ENCODE measurements around the gene KRTAP20-4. TPM values are rescaled to one million over a fixed set of nuclear protein-coding genes. Genes with fewer than 3 reads are reported as not detected.

The KRTAP20-4 gene
- total and polyA plus RNA-seq, 9 of the 15 experiments (the other 6 are each of a cell fraction or from before 2014, with no cell fraction given), result not detected

DNA sequence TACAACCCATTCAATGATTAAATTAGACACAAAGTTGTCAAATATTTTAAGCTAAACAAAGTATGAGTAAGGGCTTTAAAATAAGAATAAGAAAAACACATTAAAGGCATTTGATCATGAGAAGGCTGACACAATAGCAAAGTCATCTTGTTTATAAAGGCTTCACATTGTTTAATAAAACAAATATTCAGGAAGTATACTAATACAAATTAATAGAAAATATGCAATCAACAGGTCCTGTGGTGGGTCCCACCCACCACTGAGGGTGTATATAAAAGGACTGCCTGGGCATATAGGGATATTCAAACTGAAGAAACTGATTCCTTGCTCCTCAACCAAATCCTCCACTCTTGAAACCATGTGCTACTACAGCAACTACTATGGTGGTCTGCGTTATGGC is 14.5 kb downstream of the KRTAP20-4 start, which contains the start of gene KRTAP20-2 (continued):
- TF ChIP-seq FOXM1 (IDR thresholded peaks at IDR 0.05; ENCODE audit: low read depth) (no peak), FOXM1 (CRISPR knock-in tag; IDR thresholded peaks at IDR 0.05; ENCODE audit: low read depth) (no peak), RBM15 (IDR thresholded peaks at IDR 0.05; ENCODE audit: insufficient read depth, low read length) (no peak), ESRRA (IDR thresholded peaks at IDR 0.05; ENCODE audit: borderline replicate concordance, low read depth) (no peak), ZKSCAN1 (IDR thresholded peaks at IDR 0.05; ENCODE audit: low read depth, low read length) (no peak)

DNA sequence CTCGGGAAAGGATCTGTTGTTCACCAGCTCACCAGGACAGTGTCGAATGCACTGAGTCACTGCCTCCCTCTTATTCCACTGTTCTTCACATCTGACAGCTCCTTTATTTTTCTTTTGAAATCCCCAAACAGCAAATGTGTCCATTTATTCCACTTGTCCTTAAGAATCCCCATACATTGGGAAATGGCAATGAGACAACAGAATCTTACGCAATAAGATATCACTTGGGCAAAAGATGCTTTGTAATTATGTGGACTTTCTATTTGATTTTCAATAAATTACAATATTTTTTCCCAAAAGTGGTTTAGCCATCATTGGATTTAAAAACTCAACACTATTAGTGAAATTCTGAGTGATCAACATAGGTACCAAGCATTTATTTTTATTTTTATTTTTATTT is 18.3 kb downstream of the KRTAP20-4 start:
- Histone ChIP-seq H3K4me1 (replicated peaks in 1 of 2; ENCODE audit: control insufficient read depth in 2 of 2, insufficient read depth in 2 of 2, low read length in 2 of 2) (no peaks in the 10 kb centered on the region), H2AFZ (ENCODE audit: low read depth, low read length) (no peak overlapping the region), H3K4me2 (ENCODE audit: insufficient read depth, low read length) (no peak overlapping the region), H3K9me1 (ENCODE audit: control insufficient read depth, insufficient read depth, low read length) (no peaks in the 10 kb centered on the region), H3K79me2 (ENCODE audit: control insufficient read depth, insufficient read depth, low read length) (no peaks in the 10 kb centered on the region), H3K9ac (ENCODE audit: insufficient read depth in 1 of 2, low read depth in 2 of 2, low read length in 2 of 2) (no peak overlapping the region), H4K20me1 (replicated peaks; ENCODE audit: control insufficient read depth, insufficient read depth, low read length) (no peaks in the 10 kb centered on the region), H3K4me3 (no peak overlapping the region), H3K9me3 (replicated peaks; ENCODE audit: control insufficient read depth, insufficient read depth, low read depth, low read length) (no peaks in the 10 kb centered on the region; the same call in 1 of the 2 replicates), H3K27ac (ENCODE audit: extremely low read depth, low read depth, low read length) (no peak overlapping the region), H3K27me3 (ENCODE audit: control insufficient read depth in 2 of 2, insufficient read depth in 2 of 2, low read length in 2 of 2) (no peaks in the 10 kb centered on the region), H3K36me3 (ENCODE audit: control insufficient read depth, insufficient read depth, low read length) (no peaks in the 10 kb centered on the region)
- BruUV-seq (replicated peaks), result no TSS peak
- DNase-seq (ENCODE audit: extremely low read depth in 1 of 4, low spot score in 3 of 4) (no peak), FAIRE-seq (no peak), ATAC-seq (no peak)
- CTCF ChIA-PET (ENCODE audit: low intra/inter-chr PET ratio), result no interaction called here
- WGBS (ENCODE audit: insufficient coverage, low coverage, missing lambda C conversion rate), result 0% methylated on average over 3 of the region's 3 CpGs
- in situ Hi-C loops (cut with MboI), result no loop called here
- intact Hi-C loops (cut with micrococcal nuclease), result loop anchor here (10.0 kb wide), 1 partner anchor 184 kb away; no protein-coding TSS in a partner anchor
- POLR2A ChIA-PET, result no interaction called here
- TF ChIP-seq RB1 (IDR thresholded peaks at IDR 0.05; ENCODE audit: low read depth), result no peak
- TF ChIP-seq CEBPG (CRISPR knock-in tag; IDR thresholded peaks at IDR 0.05), result no peak
- peak; percentile 11 to 79; a peak in 2 of 4 replicates for TF ChIP-seq CEBPG (tag; conservative IDR thresholded peaks at IDR 0.05 in 1 of 2, IDR thresholded peaks at IDR 0.05 in 1 of 2)
- TF ChIP-seq CEBPB (tag; IDR thresholded peaks at IDR 0.05), result peak; percentile 49; the same call in 1 of the 2 replicates
